Fibroblast of lung (primary cell): ENCODE data around the gene URB2. TPM values are rescaled to one million over a fixed set of nuclear protein-coding genes. Genes with fewer than 3 reads are reported as not detected.
"Not testable (repeated sequence)": the region's sequence is repeated elsewhere in the genome, so short reads cannot be mapped to it uniquely, and the experiment has no call there.

Source experiments
- DNase-seq, 2 donors: peaks; one replicate each; pipeline versions ENCODE4 v3.0.0 to v3.0.0-alpha.2; 2010; ENCODE audit warnings: low read depth in 2 of 2
- H2AFZ ChIP-seq: 2 replicates; pipeline ENCODE4 v1.5.1; 2012; ENCODE audit warnings: low read length, control low read depth, inconsistent platforms
- H3K27ac ChIP-seq: 2 replicates; pipeline ENCODE4 v1.5.1; 2011; ENCODE audit warnings: low read length, control low read depth; ENCODE audit not compliant: insufficient read depth
- H3K27me3 ChIP-seq: 2 replicates; pipeline ENCODE4 v1.5.1; 2011; ENCODE audit warnings: mild to moderate bottlenecking, low read length; ENCODE audit not compliant: control insufficient read depth, insufficient read depth
- H3K36me3 ChIP-seq: 2 replicates; pipeline ENCODE4 v1.5.1; 2011; ENCODE audit warnings: low read length; ENCODE audit not compliant: control insufficient read depth, insufficient read depth
- H3K4me1 ChIP-seq: 2 replicates; pipeline ENCODE4 v1.5.1; 2011; ENCODE audit warnings: low read length; ENCODE audit not compliant: control insufficient read depth, insufficient read depth; ENCODE audit errors: extremely low read depth
- H3K4me2 ChIP-seq: 2 replicates; pipeline ENCODE4 v1.5.1; 2011; ENCODE audit warnings: low read length, control low read depth; ENCODE audit not compliant: insufficient read depth; ENCODE audit errors: extremely low read depth
- H3K4me3 ChIP-seq, 4 experiments: fragments of 200-600 bp in 1 of 4; sonication (generic) in 1 of 4; replicated peaks in 1 of 4; 2 replicates each; pipeline ENCODE4 v1.5.1; 2011 to 2016; ENCODE audit warnings: low read length in 4 of 4, low read depth in 3 of 4, mild to moderate bottlenecking in 3 of 4, control low read depth in 2 of 4, inconsistent platforms in 1 of 4, mixed read lengths in 1 of 4; ENCODE audit not compliant: insufficient read depth in 1 of 4; ENCODE audit errors: control extremely low read depth in 1 of 4
- H3K79me2 ChIP-seq: 2 replicates; pipeline ENCODE4 v1.5.1; 2012; ENCODE audit warnings: mild to moderate bottlenecking, low read length, inconsistent platforms; ENCODE audit not compliant: control insufficient read depth, insufficient read depth
- H3K9ac ChIP-seq: 2 replicates; pipeline ENCODE4 v1.5.1; 2011; ENCODE audit warnings: mild to moderate bottlenecking, low read length, control low read depth; ENCODE audit not compliant: insufficient read depth
- H3K9me3 ChIP-seq: 2 replicates; pipeline ENCODE4 v1.5.1; 2012; ENCODE audit warnings: low read depth, low read length; ENCODE audit not compliant: control insufficient read depth, insufficient read depth
- H4K20me1 ChIP-seq: 2 replicates; pipeline ENCODE4 v1.5.1; 2011; ENCODE audit warnings: low read length; ENCODE audit not compliant: control insufficient read depth, insufficient read depth; ENCODE audit errors: extremely low read depth
- EZH2 ChIP-seq: IDR thresholded peaks from 2 replicates; pipeline ENCODE4 v1.5.1; 2012; ENCODE audit warnings: low read length, control low read depth, mild to moderate bottlenecking; ENCODE audit errors: missing control alignments
- polyA plus RNA-seq, 2 donors: library from polyadenylated mRNA; depleted of rRNA in 1 of 2; stranded (reverse) in 1 of 2; unstranded in 1 of 2; fragments of >200 nt; gene quantifications; 2 replicates each; pipeline ENCODE4 v1.2.1, GENCODE V29; 2011 to 2012; ENCODE audit warnings: missing spikeins in 1 of 2
- total RNA-seq: library from RNA; depleted of rRNA; stranded (reverse); fragments of >200 nt; gene quantifications from 2 replicates; pipeline ENCODE4 v1.2.1, GENCODE V29; 2014
- TF ChIP-seq, protein P1 (sequence below), 2 donors: IDR thresholded peaks in 1 of 2; conservative IDR thresholded peaks in 1 of 2; 1 replicate in 1 of 2; 2 replicates in 1 of 2; pipeline ENCODE4 v1.5.1; 2011 to 2012; ENCODE audit warnings: low read length in 2 of 2, control low read depth in 1 of 2, inconsistent platforms in 1 of 2, low read depth in 1 of 2, mild to moderate bottlenecking in 1 of 2

URB2 gene
- total and polyA plus RNA-seq, 2 donors (not counting 1 experiment from before 2014, with no cell fraction given) = 5.2 to 8.8 TPM

DNA sequence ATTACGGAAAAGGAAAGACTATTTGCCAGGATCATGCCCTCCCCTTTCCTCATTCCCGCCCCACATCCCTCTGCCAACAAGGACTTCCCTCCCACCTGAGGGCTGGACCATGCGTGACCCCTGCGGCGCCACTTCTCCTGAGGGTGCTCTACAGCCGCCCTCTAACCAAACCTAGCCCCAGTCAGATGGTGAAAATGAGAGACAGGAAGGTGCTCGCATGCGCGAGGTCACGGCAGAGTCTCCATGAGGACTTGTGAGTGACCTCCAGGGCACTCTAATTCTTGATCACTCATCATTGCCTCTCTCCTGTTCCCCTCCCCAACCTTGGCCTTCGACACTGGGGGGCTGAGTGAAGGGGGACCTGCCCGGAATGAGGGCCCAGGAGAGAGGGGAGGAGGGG lies 32.2 kb upstream of the URB2 start:
- H3K27me3 ChIP-seq = no peaks in the 10 kb centered on the region
- no peak overlapping the region for H3K27ac ChIP-seq
- no peak for DNase-seq
- H3K9ac ChIP-seq = no peak overlapping the region
- peaks cover 8% of the 10 kb centered on the region for H3K79me2 ChIP-seq
- no peaks in the 10 kb centered on the region for H4K20me1 ChIP-seq
- H3K9me3 ChIP-seq = no peaks in the 10 kb centered on the region
- no peak overlapping the region for H2AFZ ChIP-seq
- TF ChIP-seq, protein P1, sequence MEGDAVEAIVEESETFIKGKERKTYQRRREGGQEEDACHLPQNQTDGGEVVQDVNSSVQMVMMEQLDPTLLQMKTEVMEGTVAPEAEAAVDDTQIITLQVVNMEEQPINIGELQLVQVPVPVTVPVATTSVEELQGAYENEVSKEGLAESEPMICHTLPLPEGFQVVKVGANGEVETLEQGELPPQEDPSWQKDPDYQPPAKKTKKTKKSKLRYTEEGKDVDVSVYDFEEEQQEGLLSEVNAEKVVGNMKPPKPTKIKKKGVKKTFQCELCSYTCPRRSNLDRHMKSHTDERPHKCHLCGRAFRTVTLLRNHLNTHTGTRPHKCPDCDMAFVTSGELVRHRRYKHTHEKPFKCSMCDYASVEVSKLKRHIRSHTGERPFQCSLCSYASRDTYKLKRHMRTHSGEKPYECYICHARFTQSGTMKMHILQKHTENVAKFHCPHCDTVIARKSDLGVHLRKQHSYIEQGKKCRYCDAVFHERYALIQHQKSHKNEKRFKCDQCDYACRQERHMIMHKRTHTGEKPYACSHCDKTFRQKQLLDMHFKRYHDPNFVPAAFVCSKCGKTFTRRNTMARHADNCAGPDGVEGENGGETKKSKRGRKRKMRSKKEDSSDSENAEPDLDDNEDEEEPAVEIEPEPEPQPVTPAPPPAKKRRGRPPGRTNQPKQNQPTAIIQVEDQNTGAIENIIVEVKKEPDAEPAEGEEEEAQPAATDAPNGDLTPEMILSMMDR (conservative IDR thresholded peaks at IDR 0.05 in 1 of 2, IDR thresholded peaks at IDR 0.05 in 1 of 2; ENCODE audit: low read depth in 1 of 2, low read length in 2 of 2) = no peak
- no peak for TF ChIP-seq EZH2
- H3K36me3 ChIP-seq = peaks cover 10% of the 10 kb centered on the region
- peaks cover 11% of the 10 kb centered on the region for H3K4me1 ChIP-seq
- H3K4me2 ChIP-seq = no peak overlapping the region
- H3K4me3 ChIP-seq = no peak overlapping the region

DNA sequence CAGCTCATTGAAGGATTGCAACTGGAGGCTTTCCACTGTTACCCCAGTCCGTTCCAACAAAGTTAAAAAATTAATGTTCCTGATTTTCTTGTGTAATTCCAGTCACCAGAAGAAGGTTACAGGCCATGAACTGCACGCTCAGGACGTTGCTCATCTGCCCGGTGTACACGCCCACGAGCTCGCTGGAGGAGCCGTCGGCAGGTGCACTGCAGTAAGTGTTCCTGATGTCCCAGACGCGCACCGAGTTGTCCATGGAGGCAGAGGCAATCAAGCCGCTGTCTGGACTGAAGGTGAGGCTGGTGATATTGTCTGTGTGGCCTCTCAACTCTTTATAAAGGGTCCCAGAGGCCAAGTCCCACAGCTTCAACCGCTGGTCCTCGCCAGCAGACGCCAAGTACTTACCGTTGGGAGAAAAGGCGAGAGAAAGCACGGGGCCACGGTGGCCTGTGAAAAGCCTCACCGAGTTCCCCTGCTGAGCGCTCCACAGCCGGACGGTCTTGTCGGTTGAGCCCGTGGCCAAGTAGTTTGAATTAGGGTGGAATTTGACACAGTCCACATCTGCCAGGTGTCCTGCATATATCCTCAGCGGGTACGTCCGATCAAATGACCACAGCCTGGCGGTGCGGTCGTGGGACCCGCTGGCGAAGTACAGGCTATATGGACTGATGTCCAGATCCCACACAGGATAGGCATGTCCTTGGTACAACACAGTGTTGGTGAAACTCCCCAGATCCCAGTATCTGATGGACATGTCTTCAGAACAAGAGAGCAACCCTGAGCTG lies 31.6 kb upstream of the URB2 start:
- Histone ChIP-seq H3K27me3 (no peaks in the 10 kb centered on the region), H3K4me2 (no peak overlapping the region), H3K9ac (no peak overlapping the region), H3K4me3 (no peak overlapping the region), H3K9me3 (no peaks in the 10 kb centered on the region), H4K20me1 (no peaks in the 10 kb centered on the region), H3K79me2 (peaks cover 8% of the 10 kb centered on the region), H3K4me1 (peaks cover 11% of the 10 kb centered on the region), H3K36me3 (peaks cover 10% of the 10 kb centered on the region), H2AFZ (no peak overlapping the region), H3K27ac (no peak overlapping the region)
- DNase-seq = no peak
- TF ChIP-seq, protein P1 (conservative IDR thresholded peaks at IDR 0.05 in 1 of 2, IDR thresholded peaks at IDR 0.05 in 1 of 2; ENCODE audit: low read depth in 1 of 2, low read length in 2 of 2) = no peak
- TF ChIP-seq EZH2 = no peak

DNA sequence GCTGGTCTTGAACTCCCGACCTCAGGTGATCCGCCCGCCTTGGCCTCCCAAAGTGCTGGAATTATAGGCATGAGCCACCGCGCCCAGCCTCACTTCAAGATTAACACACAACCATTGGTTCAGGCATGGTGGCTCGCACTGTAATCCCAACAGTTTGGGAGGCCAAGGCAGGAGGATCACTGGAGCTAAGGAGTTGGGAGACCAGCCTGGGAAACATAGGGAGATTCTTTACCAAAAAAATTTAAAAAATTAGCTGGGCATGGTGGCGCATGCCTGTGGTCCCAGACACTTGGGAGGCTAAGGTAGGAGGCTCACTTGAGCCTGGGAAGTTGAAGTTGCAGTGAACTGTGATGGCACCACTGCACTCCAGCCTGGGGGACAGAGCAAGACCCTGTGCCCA lies 30.2 kb upstream of the URB2 start:
- not testable (repeated sequence) for H3K4me2 ChIP-seq, H3K4me3 ChIP-seq, H3K36me3 ChIP-seq, H3K27me3 ChIP-seq, H2AFZ ChIP-seq, DNase-seq, H4K20me1 ChIP-seq, H3K9ac ChIP-seq, H3K9me3 ChIP-seq, H3K79me2 ChIP-seq
- Histone ChIP-seq H3K27ac (peak overlapping the region; percentile 86), H3K4me1 (peaks cover 11% of the 10 kb centered on the region)
